HG03095 (cell line): ENCODE measurements around the gene INPP5K.

Experiments used
- ATAC-seq: cut with Tn5 transposase; IDR thresholded peaks from one replicate; pipeline ENCODE4 v1.9.1; 2021; ENCODE audit warnings: moderate library complexity; ENCODE audit not compliant: unreplicated experiment

Gene INPP5K

DNA sequence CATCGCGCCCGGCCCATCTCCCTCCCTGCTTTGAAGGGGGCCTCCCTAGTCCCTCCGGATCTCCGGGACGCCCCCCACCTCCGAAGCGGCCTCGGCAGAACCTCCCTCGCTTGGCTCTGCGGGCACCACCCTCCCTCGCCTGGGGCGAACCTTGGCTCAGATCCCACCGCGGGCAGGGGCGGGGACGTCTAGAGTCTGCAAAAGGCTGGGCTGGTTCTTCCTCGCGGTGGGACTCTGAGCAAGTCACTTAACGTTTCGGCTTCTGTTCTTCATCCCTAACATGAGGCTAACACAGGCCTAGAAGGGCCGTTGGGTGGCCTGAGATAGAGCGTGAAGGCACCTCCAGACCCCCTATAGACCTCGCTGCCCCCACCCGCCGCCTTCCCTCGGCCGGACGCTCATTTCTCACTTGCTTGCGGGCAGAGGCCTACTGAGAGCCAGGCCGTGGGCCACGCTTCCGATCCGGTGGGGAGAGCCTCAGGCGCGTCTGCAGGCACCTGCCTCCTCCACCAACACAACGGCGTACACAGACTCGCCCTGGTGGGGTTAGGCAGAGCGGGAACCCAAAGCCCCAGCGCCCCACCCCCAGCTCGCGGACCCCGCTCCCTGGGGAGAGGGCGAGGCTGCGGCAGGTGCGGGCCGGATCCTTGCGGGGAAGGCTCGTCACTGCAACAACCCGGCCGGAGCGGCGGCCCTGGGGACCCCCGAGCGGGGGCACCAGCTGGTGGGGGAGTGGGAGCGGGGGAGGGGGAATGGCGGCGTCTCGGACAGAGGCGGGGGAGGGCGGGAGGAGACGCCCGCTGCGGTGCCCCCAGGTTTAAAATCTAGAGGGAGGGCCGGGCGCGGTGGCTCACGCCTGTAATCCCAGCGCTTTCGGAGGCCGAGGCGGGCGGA, 29.4 kb downstream of the INPP5K start:
- no peak for ATAC-seq

DNA sequence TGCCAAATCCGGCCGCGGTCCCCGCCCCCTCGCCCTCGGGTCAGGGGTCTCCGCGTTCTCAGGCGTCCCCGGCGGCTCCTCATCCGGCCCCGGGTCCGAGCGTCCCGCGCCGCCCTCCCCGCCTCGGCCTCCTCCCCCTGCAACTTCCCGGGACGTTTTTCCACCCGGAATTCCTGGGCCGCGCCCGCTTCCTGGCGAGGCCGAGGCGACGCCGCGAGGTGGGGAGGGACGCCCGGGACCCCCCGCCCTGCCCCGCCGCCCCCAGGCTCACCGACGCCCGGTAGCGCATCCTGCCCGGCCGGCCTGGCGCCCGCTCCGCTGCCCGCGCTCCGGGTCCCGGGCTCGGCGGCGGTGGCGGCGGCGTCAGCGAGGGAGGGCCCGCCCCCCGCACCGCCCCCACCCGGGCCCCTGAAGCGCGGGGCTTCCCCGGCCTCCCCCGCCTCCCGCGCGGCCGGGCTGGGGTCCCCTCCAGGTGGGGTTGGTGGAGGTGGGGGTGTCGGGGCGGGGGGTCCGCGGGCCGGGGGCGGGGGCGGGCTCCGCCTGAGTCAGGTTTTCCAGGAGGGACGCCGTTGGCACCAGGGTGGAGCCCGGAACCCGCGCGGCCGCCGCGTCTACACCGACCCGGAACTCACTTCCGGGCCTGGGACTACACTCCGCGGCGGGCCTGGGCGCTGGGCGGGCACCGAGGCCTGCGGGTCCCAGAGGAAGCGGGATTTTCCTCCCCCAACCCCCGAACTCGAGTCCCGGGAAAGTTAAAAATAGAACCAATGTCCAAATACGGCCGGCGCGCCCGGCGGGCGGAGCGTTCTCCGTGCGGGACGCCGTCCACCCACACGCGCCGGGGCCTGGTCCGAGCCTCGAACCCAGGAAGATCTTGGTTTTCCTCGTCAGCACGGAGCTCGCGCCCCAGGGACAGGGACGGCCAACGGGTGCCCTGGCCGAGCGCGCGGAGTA, 30.7 kb downstream of the INPP5K start:
- no peak for ATAC-seq

DNA sequence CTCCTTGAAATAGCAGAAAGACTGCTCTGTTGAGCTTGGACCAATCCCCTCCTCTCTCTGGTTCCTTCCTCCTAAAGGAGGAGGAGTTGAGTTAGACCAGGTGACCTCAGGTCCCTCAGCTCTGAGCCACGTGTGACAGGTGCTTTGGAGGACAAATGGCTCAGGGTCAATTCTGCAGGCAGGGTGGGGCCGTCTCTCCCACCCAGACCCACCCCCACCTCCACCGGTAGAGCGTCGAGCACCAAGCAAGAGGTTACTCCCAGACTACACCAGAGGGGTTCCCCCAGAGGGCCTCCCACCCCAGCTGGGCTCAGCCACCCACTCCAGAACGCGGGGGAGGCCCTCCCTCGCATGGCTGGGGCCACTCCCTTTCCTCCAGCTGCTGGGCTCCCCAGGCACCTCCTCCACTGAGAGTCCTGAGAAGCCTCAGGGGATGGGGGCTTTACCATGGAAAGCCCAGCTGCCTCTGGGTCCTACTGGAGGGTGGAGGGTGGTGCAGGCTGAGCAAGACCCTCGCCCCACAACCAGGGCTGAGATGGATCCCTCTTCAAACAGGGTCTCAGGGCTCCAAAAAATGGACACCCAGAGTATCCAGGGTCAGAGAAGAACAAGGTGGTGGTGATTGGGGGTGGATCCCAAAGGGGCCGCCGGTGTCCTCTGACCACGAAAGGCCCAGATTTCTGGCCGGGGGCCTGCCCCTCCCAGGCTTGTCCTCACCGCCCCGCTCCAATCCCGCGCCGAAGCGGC, 31.6 kb downstream of the INPP5K start:
- peak; percentile 36 for ATAC-seq

DNA sequence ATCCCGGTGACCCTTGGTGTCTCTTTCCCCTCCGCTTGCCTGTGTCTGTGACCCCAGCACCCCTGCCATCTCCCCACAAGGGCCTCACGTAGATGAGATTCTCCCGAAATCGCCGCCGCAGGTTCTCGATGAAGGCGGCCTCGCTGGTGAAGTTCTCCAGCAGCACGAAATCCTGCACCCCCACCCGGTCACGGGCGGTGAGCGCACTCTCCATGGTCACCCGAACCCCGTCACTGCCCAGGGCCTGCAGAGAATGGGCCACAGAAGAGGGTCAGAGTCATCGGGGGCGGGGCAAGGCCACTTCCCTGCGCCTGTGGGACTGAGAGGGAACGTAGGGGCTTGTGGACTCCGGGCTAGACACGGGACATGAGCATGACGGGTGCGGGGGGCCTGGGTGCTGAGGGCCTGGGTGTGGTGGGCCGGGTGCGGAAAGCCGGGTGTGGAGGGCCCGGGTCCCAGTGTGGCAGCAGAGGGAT, 32.3 kb downstream of the INPP5K start:
- ATAC-seq, result no peak

DNA sequence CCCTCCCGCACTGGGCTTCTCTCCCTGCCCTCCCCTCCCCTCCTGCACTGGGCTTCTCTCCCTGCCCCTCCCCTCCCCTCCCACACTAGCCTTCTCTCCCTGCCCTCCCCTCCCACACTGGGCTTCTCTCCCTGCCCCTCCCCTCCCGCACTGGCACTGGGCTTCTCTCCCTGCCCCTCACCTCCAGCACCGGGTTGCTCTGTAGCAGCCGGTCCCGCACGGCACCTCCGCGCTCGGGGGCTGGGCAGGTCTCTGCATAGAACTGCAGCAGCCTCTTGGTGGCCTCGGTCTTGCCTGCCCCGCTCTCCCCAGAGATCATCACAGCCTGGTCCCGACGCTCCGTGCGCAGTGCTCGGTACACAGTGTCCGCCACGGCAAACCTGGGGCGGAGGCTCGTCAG, 33.7 kb downstream of the INPP5K start:
- no peak for ATAC-seq

DNA sequence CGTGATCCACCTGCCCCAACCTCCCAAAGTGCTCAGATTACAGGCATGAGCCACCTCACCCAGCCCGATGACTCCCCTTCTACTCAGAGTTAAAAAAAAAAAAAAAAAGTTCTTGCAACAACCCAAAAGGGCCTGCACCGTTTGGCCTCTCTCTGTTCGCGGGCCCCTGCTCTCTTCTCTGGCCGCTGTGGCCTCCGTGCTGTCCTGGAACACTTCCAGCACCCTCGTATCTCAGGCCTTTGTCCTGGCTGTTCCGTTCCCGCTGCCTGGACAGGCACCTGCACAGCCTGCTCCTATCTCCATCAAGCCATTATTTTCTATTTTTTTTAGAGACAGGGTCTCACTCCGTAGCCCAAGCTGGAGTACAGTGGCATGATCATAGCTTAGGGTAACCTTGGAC, 34.7 kb downstream of the INPP5K start:
- ATAC-seq, result no peak

DNA sequence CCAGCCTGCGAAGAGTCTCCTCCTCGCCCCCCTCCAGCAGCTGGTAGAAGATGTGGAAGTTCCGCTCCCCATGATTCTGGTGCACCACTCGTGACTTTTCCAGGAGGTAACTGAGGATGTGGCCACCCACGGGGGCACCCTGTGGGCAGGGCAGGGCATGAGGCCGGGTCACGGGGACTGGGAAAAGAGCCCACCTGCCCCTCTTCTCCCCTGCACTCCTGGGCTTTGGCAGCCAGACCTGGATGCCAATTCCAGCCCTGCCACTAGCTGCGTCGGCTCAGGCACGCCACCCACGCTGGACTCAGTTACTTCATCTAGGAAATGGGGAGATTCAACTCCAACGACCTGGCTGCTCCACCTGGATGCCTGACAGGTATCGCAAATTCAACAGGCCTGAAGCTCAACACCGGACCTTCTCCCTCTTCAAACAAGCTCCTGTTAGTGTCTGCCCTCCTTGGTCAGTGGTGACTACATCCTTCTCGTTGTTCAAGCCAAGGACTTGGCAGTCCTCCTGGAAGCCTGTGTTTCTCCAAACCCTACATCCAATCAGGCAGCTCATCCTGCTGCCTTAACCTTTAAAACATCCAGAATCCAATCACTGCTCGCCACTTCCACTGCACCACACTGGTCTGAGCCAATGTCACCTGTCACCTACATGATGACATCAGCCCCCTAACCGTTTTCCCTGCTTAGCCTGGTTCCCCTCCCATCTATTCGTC, 35.5 kb downstream of the INPP5K start:
- ATAC-seq, result no peak

DNA sequence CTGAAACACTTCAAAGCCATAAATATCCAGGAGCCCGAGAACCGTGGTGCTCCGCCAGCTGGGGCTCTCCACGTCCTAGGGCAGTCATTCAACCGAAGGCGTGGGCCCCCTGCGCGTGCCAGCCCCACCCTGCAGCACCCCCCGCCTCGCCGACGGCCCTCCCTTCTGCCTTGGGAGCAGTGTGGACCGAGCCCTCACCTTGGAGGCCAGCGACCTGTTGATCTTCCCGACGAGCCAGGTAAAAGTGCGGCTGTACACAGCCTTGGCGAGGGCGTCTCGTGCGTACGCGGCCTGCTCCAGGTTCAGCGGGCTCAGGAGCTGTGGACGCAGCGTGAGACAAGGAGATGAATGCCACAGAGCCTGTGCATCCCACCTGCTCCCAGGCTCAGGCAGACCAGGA, 38.0 kb downstream of the INPP5K start:
- no peak for ATAC-seq

DNA sequence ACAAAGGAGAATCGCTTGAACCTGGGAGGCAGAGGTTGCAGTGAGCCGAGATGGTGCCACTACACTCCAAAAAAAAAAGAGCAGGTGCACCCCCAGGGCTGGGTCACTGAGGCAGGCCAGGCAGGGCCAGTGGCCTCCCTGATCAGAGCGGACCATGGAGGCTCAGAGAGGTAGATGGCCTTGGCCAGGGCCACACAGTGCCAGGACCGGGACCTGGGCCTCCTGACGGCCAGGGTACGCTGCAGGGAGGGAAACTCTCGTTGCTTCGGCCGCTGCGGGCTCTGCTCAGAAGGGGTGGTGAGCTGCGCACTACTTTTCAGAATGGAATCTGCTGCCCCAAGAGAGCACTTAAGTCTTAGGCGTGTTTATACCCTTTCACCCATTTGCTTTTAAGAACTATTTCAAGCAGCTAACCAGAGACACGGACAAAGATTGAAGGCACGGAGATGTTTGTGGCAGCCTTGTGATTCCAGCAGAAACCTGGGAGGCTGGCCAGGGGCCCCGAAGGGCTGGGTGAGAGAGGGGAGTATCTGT, 41.0 kb downstream of the INPP5K start:
- no peak for ATAC-seq

DNA sequence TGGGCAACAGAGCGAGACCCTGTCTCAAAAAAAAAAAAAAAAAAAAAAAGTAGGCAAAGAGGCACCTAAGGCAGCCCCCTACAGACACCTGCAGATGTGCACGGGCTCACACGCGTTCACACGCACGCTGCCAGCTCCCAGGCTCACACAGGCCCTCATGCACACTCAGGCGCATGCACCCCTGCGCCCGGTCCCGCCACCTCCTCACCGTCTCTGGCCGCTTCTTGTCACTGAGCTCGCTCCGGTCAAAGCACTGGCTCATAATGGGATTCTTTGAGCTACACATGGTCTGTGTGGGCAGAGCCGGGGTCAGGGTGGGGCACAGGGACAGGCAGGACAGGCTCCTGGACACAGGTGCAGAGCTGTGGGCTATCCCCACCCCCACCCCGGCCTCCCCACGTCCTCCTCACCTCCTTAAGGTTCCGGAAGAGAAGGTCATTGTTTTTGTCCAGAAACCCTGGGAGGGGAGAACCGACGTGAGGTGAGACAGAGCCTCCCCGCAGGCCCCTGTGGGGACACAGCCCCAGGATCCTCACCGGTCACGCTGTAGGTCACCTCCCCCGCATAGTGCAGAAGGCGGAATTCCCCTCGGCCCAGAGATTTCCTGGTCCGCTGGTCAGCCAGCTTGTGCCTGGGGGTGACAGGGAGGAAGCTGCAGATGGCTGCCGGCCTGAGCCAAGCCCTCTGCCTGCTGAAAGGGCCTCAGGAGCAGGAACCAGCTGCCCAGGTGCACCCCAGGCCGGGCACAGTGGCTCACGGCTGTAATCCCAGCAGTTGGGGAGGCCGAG, 41.8 kb downstream of the INPP5K start:
- ATAC-seq, result no peak

DNA sequence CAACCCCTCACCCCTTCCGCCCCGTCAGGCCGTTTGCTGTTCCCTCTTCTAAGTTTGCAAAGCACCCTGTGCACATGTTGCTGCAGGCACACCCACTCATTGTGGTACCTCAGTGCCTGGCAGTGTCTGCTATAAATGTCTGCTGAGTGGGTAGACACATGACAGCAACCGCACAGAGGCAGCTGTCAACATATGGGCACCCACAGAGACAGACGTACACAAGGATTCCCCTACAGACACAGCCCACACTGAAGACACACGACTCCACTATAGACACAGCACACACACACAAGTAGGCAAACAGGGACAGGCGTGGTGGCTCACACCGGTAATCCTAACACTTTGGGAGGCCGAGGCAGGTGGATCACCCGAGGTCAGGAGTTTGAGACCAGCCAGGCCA, 42.6 kb downstream of the INPP5K start:
- no peak for ATAC-seq

DNA sequence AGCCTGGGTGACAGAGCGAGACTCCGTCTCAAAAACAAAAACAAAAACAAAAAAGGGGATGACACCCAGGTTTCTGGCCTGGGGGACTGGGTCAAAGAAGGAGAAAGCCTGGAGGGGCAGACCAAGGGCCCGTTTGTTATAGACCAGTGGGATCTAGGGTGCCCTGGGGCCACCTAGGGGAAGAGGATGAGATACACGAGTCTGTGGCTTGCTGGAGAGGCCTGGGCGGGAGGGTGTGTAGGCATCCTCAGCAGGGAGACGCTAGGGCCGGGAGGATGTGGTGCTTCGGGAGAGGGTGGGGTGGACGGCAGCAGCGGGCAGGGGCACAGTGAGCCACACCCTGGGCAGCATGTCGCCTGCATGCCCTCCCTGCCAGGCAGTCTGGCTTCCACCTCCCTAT, 43.2 kb downstream of the INPP5K start:
- no peak for ATAC-seq

DNA sequence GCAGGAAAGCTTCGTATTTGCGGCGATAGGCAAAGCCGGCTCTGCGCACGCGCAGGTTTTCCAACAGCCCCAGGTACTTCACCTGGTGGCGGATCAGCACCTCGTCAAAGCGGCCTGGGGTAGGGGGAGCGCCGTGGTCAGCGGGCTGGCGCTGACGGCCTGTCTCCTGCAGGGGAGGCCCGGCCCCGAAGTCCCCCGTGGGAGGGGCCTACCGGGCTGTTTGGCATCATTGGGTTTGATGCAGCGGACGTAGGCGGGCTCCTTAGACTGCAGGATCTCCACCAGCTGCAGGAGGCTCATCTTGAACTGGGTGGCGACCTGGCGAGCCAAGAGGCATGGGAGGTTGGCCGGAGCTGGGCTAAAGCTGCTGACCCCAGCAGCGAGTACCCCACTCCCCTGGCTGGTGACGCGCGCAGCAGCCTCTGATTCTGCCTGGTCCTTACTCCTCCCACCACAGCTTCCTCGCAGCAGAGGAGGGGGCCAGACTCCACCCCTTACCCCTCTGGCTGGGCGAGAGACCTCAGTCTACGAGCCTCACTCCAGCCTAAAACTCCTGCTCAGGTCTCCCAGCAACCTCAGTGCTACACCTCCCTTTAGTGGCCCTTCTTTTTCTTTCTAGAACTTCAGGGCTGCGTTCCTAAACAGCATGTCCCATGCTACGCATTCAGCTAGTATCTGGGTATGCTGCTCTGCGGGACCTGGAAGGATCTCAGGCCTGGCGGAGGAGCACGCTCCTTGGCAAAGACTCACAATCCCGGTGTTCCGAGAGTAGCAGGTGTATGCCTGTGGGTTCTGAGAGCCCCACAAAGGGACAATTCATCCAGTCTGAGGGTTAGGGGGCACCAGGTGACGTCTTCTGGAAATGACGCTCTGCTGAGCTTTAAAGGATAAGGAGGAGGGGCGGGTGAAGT, 44.2 kb downstream of the INPP5K start:
- ATAC-seq, result no peak

DNA sequence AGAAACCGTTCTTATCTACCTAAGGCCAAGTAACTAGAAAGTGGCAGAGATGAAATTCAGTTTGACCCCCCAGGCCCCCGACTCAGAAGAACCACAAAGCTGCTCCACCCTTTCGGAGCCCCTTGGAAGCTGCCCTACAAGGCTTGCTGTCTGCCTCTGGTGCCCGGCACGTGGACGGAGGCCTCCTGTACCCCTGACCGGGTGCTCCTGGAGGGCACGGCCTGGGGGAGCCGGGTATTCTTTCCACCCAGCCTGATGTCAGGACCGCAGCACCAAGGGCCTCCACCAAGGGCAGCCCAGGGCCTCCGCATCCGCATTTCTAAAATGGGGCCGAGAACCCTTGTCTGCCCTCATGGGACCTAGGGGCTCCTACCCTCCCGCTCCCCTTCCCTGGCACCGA, 44.9 kb downstream of the INPP5K start:
- ATAC-seq, result no peak

DNA sequence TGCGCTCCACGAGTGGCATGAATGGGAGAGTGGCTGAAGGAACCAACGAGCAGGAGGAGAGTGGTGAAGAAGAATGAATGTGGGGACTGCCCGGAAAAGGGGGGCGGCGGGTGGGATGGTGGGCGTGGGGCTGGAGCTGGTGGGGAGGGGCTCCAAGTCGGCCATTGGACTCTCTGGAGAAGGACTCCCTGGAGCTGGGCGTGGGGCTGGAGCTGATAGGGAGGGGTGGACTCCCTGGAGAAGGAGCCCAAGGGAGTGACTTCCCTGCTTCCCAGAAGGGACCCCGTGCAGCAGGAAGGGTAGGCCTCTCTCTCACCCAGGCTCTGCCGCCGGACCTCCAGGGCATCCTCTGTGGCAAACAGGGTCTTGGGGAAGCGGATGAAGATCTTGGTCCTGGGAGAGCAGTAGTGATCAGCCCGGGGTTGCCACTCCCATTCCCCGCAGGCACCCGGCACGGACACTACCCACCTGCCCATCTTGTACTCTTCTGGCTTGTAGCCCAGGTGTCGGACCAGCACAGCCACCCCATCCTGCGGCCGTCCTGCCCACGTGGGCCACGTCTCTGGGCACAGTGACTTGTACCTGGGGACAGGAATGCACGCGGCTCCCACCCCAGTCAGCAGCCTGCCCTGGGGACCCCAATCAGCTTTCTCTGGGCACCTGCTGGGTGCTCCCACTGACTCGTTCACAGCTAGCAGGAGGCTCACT, 45.5 kb downstream of the INPP5K start:
- ATAC-seq, result no peak

DNA sequence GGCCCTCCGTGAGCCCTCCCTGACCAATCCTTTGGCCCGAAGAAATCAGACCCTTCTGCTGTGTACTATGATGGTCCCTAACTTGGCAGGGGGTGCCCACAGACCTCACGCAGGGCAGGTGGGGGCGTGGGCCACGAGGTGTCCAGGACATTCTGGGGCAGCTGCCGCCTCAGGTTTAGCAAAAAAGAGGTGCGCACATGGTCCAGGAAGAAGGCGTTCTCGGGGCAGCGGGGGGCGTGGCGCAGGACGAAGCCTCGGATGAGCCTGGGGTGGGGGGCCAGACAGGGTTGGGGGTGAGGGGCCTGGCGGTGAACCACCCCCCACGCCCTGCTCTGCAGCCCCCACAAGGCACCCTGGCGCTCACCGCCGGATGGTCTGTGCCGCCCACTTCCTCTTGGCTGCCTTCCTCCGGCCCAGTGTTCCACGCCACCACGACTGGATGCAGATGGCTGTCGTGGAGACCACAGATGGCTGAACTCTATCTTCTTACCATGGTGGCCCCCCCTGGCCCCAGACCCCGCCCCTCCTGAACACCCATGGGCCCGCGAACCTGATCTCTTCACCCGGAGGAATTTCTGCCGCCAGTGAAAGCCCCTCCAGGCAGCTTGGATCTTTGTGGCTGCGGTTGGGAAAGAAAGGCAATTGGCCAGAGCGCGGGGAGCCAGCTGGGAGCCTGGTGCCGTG, 46.2 kb downstream of the INPP5K start:
- no peak for ATAC-seq

DNA sequence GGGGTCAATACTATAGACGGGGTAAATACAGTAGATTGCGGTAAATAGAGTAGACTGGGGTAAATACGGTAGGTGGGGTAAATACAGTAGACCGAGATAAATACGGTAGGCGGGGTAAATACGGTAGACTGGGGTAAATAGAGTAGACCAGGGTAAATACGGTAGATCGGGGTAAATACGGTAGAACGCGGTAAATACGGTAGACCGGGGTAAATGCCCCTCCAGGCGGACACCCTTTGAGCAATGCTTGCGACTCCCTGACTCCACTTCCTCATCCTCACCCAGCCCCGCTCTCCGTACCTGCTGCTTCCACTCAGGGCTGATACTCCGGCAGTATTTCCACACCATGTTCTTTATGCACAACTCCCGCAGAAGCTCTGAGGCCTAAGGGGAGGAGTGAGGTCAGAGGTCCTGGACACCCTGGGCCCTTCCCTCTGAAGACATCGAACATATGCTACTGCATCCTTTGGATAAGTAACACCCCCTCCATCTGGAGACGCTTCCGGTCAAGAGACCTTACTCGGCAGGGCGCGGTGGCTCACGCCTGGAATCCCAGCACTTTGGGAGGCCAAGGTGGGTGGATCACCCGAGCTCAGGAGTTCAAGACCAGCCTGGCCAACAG, 47.1 kb downstream of the INPP5K start:
- ATAC-seq, result no peak
